Subcutaneous abdominal adipose tissue (tissue), 5 donors: ENCODE results near the gene ZXDC.

Source experiments
- H3K27ac ChIP-seq: one replicate; pipeline ENCODE4 v1.7.0; 2013; ENCODE audit warnings: low read depth, mild to moderate bottlenecking, inconsistent platforms, low read length, moderate library complexity
- H3K27me3 ChIP-seq, 5 donors: one replicate each; pipeline ENCODE4 v1.7.0; 2013; ENCODE audit warnings: low read length in 5 of 5, inconsistent platforms in 1 of 5; ENCODE audit not compliant: control insufficient read depth in 5 of 5, insufficient read depth in 4 of 5
- H3K36me3 ChIP-seq, 5 donors: one replicate each; pipeline ENCODE4 v1.7.0; 2013; ENCODE audit warnings: low read length in 5 of 5; ENCODE audit not compliant: control insufficient read depth in 5 of 5, insufficient read depth in 5 of 5
- H3K4me1 ChIP-seq, 5 donors: one replicate each; pipeline ENCODE4 v1.7.0; 2013; ENCODE audit warnings: low read length in 5 of 5, mild to moderate bottlenecking in 3 of 5, moderate library complexity in 1 of 5; ENCODE audit not compliant: control insufficient read depth in 5 of 5, insufficient read depth in 5 of 5
- H3K4me3 ChIP-seq, 5 donors: one replicate each; pipeline ENCODE4 v1.7.0; 2013; ENCODE audit warnings: low read length in 5 of 5, low read depth in 1 of 5
- H3K9ac ChIP-seq, 5 donors: one replicate each; pipeline ENCODE4 v1.7.0; 2013; ENCODE audit warnings: low read length in 5 of 5, mild to moderate bottlenecking in 4 of 5, moderate library complexity in 3 of 5
- H3K9me3 ChIP-seq, 5 donors: one replicate each; pipeline ENCODE4 v1.7.0; 2013; ENCODE audit warnings: low read length in 5 of 5; ENCODE audit not compliant: control insufficient read depth in 5 of 5
- donor health status: healthy.
- donor health status: healthy.
- donor health status: healthy.
- donor health status: healthy.
- donor health status: healthy.

ZXDC gene

DNA sequence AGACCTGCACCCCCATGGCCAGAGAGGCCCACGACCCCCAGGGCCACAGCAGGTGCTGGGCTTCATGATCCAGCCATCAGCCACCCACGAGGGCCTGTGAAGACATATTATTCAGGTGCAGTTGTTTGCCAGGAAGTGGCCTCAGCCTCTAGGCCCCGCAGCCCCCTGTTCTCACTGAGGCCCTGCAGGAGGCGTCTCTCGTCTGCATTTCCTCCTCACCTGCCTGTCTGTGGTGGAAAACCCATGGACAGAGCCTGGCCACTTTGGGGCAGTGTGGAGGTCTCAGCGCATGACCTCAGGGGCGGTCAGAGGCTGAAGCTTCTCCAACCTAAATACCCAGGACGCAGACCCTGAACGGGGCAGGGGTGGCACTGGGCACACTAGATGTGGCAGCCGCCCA is 23.2 kb upstream of the ZXDC start:
- Histone ChIP-seq H3K4me3 (no peak overlapping the region), H3K27ac (no peak overlapping the region), H3K9ac (no peak overlapping the region), H3K4me1 (peaks cover 0 to 3% (median 0%) of the 10 kb centered on the region in 5 donors), H3K9me3 (no peaks in the 10 kb centered on the region), H3K27me3 (peaks cover 0 to 3% (median 2%) of the 10 kb centered on the region in 5 donors), H3K36me3 (no peaks in the 10 kb centered on the region)

DNA sequence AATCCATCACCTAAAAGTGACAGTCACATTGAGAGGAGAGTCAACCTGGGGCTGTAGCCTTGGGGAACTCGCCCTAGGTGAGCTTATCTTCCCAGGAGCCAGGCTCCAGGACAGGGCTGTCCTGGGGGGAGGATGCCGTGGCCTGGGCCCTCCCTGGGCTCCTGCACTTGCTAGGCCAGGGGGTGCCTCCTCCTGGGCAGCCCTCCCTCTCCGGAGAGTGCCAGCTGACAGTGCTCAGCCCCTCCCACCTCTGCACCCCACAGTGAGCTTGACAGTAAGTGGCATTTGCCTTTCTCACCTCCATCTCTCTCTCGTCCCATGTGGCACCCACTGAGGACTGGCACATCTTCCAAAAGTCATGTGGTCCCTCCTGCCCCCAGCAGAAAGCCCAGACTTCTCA is 22.8 kb upstream of the ZXDC start:
- H3K9me3 ChIP-seq = no peaks in the 10 kb centered on the region
- peaks cover 0 to 3% (median 0%) of the 10 kb centered on the region in 5 donors for H3K27me3 ChIP-seq
- no peaks in the 10 kb centered on the region for H3K36me3 ChIP-seq
- no peak overlapping the region for H3K9ac ChIP-seq
- no peak overlapping the region for H3K27ac ChIP-seq
- H3K4me1 ChIP-seq = peaks cover 0 to 3% (median 0%) of the 10 kb centered on the region in 5 donors
- no peak overlapping the region for H3K4me3 ChIP-seq

DNA sequence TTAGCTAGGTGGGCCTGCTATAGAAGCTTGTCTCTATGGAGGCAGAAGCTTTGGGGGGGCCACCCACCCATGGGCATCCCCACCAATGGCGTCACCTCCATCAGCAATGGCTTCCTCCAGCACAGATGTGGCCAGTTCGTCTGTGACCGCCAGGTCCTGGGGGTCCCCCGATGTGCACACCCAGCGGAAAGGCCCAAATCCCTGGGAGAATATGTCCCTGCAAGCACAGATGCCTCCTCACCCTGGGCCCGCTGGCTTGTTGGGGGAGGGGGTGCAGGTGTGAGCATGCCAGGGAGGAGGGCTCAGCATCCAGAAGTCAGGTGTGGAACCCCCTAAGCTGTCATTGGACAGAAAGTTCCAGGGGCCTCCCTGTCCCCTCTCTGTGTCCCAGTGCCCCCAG is 22.3 kb upstream of the ZXDC start:
- Histone ChIP-seq H3K4me1 (peaks cover 0 to 3% (median 0%) of the 10 kb centered on the region in 5 donors), H3K9me3 (no peaks in the 10 kb centered on the region), H3K9ac (no peak overlapping the region), H3K36me3 (no peaks in the 10 kb centered on the region), H3K27me3 (peaks cover 0 to 3% (median 0%) of the 10 kb centered on the region in 5 donors), H3K27ac (no peak overlapping the region), H3K4me3 (no peak overlapping the region)

DNA sequence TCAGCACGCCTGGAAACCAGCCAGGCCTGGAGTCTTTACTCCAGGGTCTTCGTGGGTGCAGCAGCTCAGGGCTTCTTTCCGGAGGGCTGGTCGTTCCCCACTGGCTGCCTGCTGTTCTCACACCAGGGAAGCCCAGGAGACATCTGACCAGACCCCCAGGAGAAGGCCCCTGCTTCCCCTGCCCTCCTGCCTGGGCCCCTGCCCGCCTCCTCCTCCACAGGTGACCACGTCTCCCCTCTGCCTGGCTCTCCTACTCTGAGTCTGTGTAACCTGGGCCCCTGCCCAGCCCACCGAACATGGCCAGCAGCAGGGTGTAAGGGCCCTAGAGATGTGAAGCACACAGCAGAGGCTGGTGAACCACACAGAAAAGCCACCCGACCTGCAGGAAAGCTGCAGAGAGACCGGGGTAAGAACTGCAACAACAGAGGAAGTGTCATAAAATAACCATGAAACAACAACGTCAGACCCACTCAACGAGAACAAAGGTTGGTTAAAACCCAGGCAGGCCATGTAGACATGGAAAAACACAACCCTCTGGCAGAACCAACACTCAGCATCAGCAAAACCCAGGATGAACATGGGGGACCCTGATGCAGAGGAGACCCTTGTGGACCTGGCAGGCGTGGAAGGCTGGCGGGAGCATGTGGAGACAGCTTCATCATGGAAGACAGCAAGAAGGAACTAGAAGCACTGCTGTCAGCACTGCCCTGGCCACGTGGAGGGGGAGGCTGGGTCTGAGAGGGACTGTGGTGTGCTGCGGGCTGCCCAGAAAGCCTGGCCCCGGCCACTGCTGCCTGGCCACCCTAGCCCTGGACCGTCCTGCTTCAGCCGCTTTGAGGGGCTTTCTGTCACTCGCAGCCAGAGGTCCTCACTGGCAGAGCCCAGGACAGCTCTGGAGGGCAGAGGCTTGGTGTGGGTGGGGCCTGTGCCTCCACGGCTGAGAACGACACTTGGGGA is 21.5 kb upstream of the ZXDC start:
- Histone ChIP-seq H3K27me3 (peaks cover 0 to 3% (median 0%) of the 10 kb centered on the region in 5 donors), H3K4me1 (peaks cover 0 to 3% (median 0%) of the 10 kb centered on the region in 5 donors), H3K27ac (no peak overlapping the region), H3K9me3 (no peaks in the 10 kb centered on the region), H3K4me3 (no peak overlapping the region), H3K9ac (no peak overlapping the region), H3K36me3 (no peaks in the 10 kb centered on the region)

DNA sequence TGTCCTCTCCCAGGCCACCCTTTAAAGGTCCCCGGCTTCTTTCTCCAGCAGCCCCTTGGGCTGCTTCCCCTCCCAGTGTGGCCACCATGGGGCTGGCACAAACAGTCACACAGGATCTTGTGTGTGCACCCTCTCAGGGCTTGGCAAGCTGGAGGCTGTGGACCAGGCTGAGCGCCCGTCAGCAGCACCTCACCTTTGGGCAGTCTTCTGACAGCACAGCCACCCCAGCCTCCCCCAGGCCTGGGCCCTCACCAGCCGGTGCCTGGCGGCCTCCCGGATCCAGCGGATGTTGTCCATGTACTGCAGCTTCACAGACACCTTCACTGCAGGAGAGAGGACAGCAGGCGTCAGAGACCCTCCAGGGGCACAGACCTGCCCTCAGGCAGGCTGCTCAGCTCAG is 20.1 kb upstream of the ZXDC start:
- no peaks in the 10 kb centered on the region for H3K36me3 ChIP-seq
- no peaks in the 10 kb centered on the region for H3K9me3 ChIP-seq
- H3K4me1 ChIP-seq = peaks cover 0 to 2% (median 0%) of the 10 kb centered on the region in 5 donors
- H3K27me3 ChIP-seq = peaks cover 0 to 3% (median 0%) of the 10 kb centered on the region in 5 donors
- no peak overlapping the region for H3K27ac ChIP-seq
- no peak overlapping the region for H3K4me3 ChIP-seq
- no peak overlapping the region for H3K9ac ChIP-seq

DNA sequence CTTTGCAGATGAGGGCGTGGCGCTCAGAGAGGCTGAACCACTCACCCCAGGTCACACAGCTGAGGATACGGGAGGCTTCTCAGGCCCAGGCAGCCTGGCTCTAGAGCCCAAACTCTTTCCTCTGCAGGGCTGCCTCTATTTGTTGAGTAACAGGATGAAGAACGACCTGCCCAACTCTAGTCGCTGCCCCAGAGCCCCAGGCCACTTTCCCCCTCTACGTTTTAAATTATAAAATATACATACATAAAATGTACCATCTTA is 19.2 kb upstream of the ZXDC start:
- Histone ChIP-seq H3K36me3 (no peaks in the 10 kb centered on the region), H3K27me3 (peaks cover 0 to 6% (median under 1%) of the 10 kb centered on the region in 5 donors), H3K9ac (no peak overlapping the region), H3K27ac (no peak overlapping the region), H3K4me3 (no peak overlapping the region), H3K9me3 (no peaks in the 10 kb centered on the region), H3K4me1 (peaks cover 0 to 3% (median 2%) of the 10 kb centered on the region in 5 donors)

DNA sequence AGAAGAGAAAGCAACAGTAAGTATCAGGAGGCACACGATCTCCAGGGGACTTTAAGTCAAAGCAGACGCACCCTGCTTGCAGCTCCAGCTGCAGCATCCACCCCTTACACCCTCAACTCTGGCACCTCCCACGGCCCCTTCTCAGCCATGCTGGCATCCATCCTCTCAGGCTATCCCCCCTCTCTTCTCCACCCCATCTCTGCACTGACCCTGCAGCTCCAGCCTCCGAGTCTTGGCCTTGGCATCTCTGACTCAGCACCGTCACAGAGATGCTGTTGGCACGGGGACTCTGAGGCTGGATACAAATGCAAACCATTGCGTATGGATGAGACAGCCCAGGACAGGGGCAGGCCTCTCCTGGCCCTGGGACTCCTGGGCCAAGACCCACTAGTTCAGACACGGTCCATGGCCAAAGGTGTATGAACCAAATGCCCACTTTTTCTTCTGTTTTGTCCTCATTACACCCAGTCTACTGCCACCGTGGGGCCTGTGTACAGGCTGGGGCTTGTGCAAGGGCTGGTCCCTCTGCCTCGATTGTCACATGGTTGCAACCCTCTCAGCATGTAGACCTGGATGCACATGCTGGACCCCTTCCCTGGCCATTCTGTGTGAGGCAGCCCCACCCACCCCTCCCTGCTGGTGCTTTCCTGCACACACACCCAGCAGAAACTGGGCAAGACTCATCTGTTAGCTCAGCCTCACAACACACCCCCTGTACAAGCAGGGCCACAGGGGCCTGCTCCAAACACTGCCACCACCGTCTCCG is 18.7 kb upstream of the ZXDC start:
- no peak overlapping the region for H3K27ac ChIP-seq
- H3K9me3 ChIP-seq = no peaks in the 10 kb centered on the region
- H3K27me3 ChIP-seq = peaks cover 0 to 6% (median 0%) of the 10 kb centered on the region in 5 donors
- H3K36me3 ChIP-seq = no peaks in the 10 kb centered on the region
- peaks cover 0 to 4% (median 3%) of the 10 kb centered on the region in 5 donors for H3K4me1 ChIP-seq
- no peak overlapping the region for H3K9ac ChIP-seq
- H3K4me3 ChIP-seq = no peak overlapping the region

DNA sequence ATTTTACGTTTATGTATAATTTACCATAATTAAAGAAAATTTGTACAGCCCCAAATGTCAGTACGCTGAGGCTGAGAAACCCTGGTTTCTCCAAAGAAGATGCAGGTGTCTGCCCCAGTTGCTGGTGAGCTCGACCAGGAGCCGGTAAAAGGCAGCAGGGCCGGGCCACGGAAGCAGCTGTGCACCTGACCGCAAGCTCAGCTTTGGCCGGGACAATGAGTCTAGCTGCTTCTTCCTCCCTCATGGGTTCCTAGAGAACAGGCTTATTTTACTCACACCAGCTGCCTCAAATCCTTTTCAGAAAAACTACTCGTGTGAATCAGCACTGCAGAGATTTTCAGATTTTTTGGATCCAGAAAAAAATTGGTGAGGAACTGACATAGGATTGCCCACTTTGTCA is 18.0 kb upstream of the ZXDC start:
- H3K4me1 ChIP-seq = peaks cover 0 to 4% (median 3%) of the 10 kb centered on the region in 5 donors
- H3K36me3 ChIP-seq = no peaks in the 10 kb centered on the region
- no peak overlapping the region for H3K9ac ChIP-seq
- H3K27ac ChIP-seq = no peak overlapping the region
- H3K27me3 ChIP-seq = peaks cover 0 to 9% (median 0%) of the 10 kb centered on the region in 5 donors
- no peak overlapping the region for H3K4me3 ChIP-seq
- no peaks in the 10 kb centered on the region for H3K9me3 ChIP-seq

DNA sequence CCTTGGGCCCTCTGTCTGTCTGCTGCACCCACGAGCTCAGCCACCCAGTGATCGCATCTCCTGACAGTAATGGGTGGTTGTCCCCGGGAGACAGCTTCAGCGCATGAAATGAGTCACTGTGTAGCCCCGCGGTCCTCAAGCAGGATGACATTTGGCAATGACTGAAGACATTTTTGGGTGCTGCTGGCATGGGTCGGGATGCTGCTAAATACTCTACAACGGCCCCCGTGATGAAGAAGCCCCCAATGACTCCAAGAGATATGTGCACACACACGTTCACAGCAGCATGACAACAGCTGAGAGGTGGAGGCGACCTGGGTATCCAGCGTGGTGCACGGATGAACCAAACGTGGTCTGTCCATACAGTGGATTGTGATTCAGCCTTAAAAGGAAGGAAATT is 17.4 kb upstream of the ZXDC start:
- H3K36me3 ChIP-seq = no peaks in the 10 kb centered on the region
- H3K27ac ChIP-seq = no peak overlapping the region

More for the DNA sequence above, 17.4 kb upstream of the ZXDC start:
- peaks cover 0 to 11% (median 0%) of the 10 kb centered on the region in 5 donors for H3K27me3 ChIP-seq
- no peak overlapping the region for H3K9ac ChIP-seq
- no peak overlapping the region for H3K4me3 ChIP-seq
- no peaks in the 10 kb centered on the region for H3K9me3 ChIP-seq
- H3K4me1 ChIP-seq = peaks cover 0 to 5% (median 3%) of the 10 kb centered on the region in 5 donors
